Measurements from ENCODE around the gene IBA57. TPM values are rescaled to one million over a fixed set of nuclear protein-coding genes. Genes with fewer than 3 reads are reported as not detected.
"Not testable (repeated sequence)": the region's sequence is repeated elsewhere in the genome, so short reads cannot be mapped to it uniquely, and the experiment has no call there.

Gene IBA57
- polyA plus RNA-seq, 3 donors: 4.2 to 4.6 (median 4.4) TPM

GRCh38 chr1:228224198-228225164 is 58.9 kb downstream of the IBA57 start:
- DNase-seq (ENCODE audit: low read depth in 3 of 3, low spot score in 2 of 3): no peak

GRCh38 chr1:228225165-228225710 is 59.6 kb downstream of the IBA57 start:
- no peak for DNase-seq (ENCODE audit: low read depth in 3 of 3, low spot score in 2 of 3)

- DNase-seq (ENCODE audit: low read depth in 3 of 3, low spot score in 2 of 3): no peak
Measured at GRCh38 chr1:228225740-228226139, 60.1 kb downstream of the IBA57 start.

- no peak for DNase-seq (ENCODE audit: low read depth in 3 of 3, low spot score in 2 of 3)
Measured at GRCh38 chr1:228226141-228226874, 60.7 kb downstream of the IBA57 start.

GRCh38 chr1:228226956-228227791 is 61.6 kb downstream of the IBA57 start:
- DNase-seq (ENCODE audit: low read depth in 3 of 3, low spot score in 2 of 3): no peak

GRCh38 chr1:228228147-228228546 is 62.5 kb downstream of the IBA57 start:
- DNase-seq (ENCODE audit: low read depth in 3 of 3, low spot score in 2 of 3): not testable (repeated sequence)

GRCh38 chr1:228228601-228229074 is 63.0 kb downstream of the IBA57 start:
- no peak for DNase-seq (ENCODE audit: low read depth in 3 of 3, low spot score in 2 of 3)

- no peak for DNase-seq (ENCODE audit: low read depth in 3 of 3, low spot score in 2 of 3)
Measured at GRCh38 chr1:228231189-228231588, 65.6 kb downstream of the IBA57 start.

Other genes with a start within 250 kb of the IBA57 start
- 1 to 10 TPM; 1.0 to 1.2 (median 1.1) TPM for gene WNT9A, start 217.9 kb upstream of the IBA57 start, polyA plus RNA-seq (ENCODE audit: insufficient read length in 3 of 3)
- gene WNT3A, start 158.8 kb upstream of the IBA57 start, polyA plus RNA-seq (ENCODE audit: insufficient read length in 3 of 3): under 1 TPM; 0.08 to 0.17 (median 0.14) TPM
- 100 to 1,000 TPM; 317 to 338 (median 319) TPM for gene ARF1, start 83.1 kb upstream of the IBA57 start, polyA plus RNA-seq (ENCODE audit: insufficient read length in 3 of 3)
- gene C1orf35, start 62.5 kb upstream of the IBA57 start, polyA plus RNA-seq (ENCODE audit: insufficient read length in 3 of 3): 10 to 100 TPM; 13.8 to 16.7 (median 15.3) TPM
- 10 to 100 TPM; 36.2 to 38.9 (median 37.8) TPM for gene MRPL55, start 56.5 kb upstream of the IBA57 start, polyA plus RNA-seq (ENCODE audit: insufficient read length in 3 of 3)
- gene GUK1, start 25.5 kb upstream of the IBA57 start, polyA plus RNA-seq (ENCODE audit: insufficient read length in 3 of 3): 100 to 1,000 TPM in 1 of 3 donors, 10 to 100 TPM in 2; 93.5 to 106 (median 97.6) TPM
- under 1 TPM; 0.46 to 0.71 (median 0.51) TPM for gene GJC2, start 15.9 kb upstream of the IBA57 start, polyA plus RNA-seq (ENCODE audit: insufficient read length in 3 of 3)
- 10 to 100 TPM; 20.2 to 22.0 (median 20.9) TPM for gene OBSCN, start 42.2 kb downstream of the IBA57 start, polyA plus RNA-seq (ENCODE audit: insufficient read length in 3 of 3)
- 10 to 100 TPM; 11.4 to 13.5 (median 13.1) TPM for gene TRIM11, start 241.0 kb downstream of the IBA57 start, polyA plus RNA-seq (ENCODE audit: insufficient read length in 3 of 3)